A549 (cell line): Measurements from ENCODE around the gene FBXL7. TPM values are rescaled to one million over a fixed set of nuclear protein-coding genes. Genes with fewer than 3 reads are reported as not detected.

Source experiments
- ATAC-seq, 2 experiments: fragments of 200-7000 bp in 1 of 2; fragments of >200 bp in 1 of 2; cut with Nextera tagmentation in 1 of 2; cut with Tn5 transposase in 1 of 2; 3 replicates each; pipeline versions ENCODE4 v1.8.0 to v1.9.1; 2018 to 2020; ENCODE audit warnings: mild to moderate bottlenecking in 1 of 2, moderate library complexity in 1 of 2
- CTCF ChIA-PET: fragments of 300-600 bp; sonication (Branson Sonifier 250); formaldehyde crosslinking; extraction: SDS; loops from one replicate; lab custom pipeline; 2021; ENCODE audit warnings: antibody characterized with exemption, inconsistent platforms; lab: Yijun Ruan, JAX
- POLR2A ChIA-PET: fragments of 350-600 bp; formaldehyde crosslinking; extraction: SDS; loops from one replicate; lab custom pipeline; 2021; ENCODE audit warnings: antibody characterized with exemption, inconsistent platforms; lab: Yijun Ruan, JAX
- DNase-seq, 2 experiments: peaks; one replicate each; pipeline versions ENCODE4 v3.0.0 to v3.0.0-alpha.2; 2011 to 2016; ENCODE audit warnings: low read depth in 1 of 2, low spot score in 1 of 2
- FAIRE-seq: peaks from 2 replicates; lab custom pipeline; 2011; peaks lifted over from hg19 to GRCh38; lab: Jason Lieb, UNC
- H3K27ac ChIP-seq, 2 experiments: fragments of >200 bp; sonication (Bioruptor Twin); formaldehyde crosslinking; 3 replicates each; pipeline ENCODE4 v1.5.1; 2016 to 2017
- H3K4me1 ChIP-seq: fragments of >200 bp; sonication (Bioruptor Twin); formaldehyde crosslinking; 3 replicates; pipeline ENCODE4 v1.6.1; 2016
- H3K4me2 ChIP-seq: fragments of >200 bp; sonication (Bioruptor Twin); formaldehyde crosslinking; 3 replicates; pipeline ENCODE4 v1.6.1; 2016
- H3K4me3 ChIP-seq: fragments of >200 bp; sonication (Bioruptor Twin); formaldehyde crosslinking; 3 replicates; pipeline ENCODE4 v1.5.1; 2016
- H3K9me3 ChIP-seq: fragments of >200 bp; sonication (Bioruptor Twin); formaldehyde crosslinking; 3 replicates; pipeline ENCODE4 v1.6.1; 2016
- CHD2 ChIP-seq: fragments of 150-350 bp; IDR thresholded peaks from 2 replicates; pipeline ENCODE4 v1.6.1; 2014; ENCODE audit warnings: low read length; ENCODE audit not compliant: partially characterized antibody
- CHD4 ChIP-seq: fragments of 200-600 bp; sonication (generic); IDR thresholded peaks from 2 replicates; pipeline ENCODE4 v1.6.1; 2016; ENCODE audit warnings: antibody characterized with exemption, mild to moderate bottlenecking, borderline replicate concordance
- FOSL2 ChIP-seq, 2 experiments: fragments of 450-650 bp in 1 of 2; fragments of >200 bp in 1 of 2; sonication (Bioruptor Twin) in 1 of 2; formaldehyde crosslinking; IDR thresholded peaks; 2 replicates each; pipeline versions ENCODE4 v1.5.0 to v1.6.1; 2016 to 2020; ENCODE audit warnings: mild to moderate bottlenecking in 1 of 2, moderate library complexity in 1 of 2
- FOXS1 ChIP-seq: fragments of 250-450 bp; sonication (Bioruptor Pico); IDR thresholded peaks from 2 replicates; pipeline ENCODE4 v1.5.0; 2020; ENCODE audit warnings: mild to moderate bottlenecking, moderate library complexity
- HDAC2 ChIP-seq: fragments of 200-600 bp; sonication (generic); IDR thresholded peaks from 2 replicates; pipeline ENCODE4 v1.6.1; 2016
- HOXB13 ChIP-seq: fragments of 250-450 bp; sonication (Bioruptor Pico); IDR thresholded peaks from 2 replicates; pipeline ENCODE4 v1.5.0; 2020; ENCODE audit warnings: low read depth, mild to moderate bottlenecking, moderate library complexity
- HOXB5 ChIP-seq: fragments of 250-450 bp; sonication (Bioruptor Pico); IDR thresholded peaks from 2 replicates; pipeline ENCODE4 v1.5.0; 2020; ENCODE audit warnings: mild to moderate bottlenecking, moderate library complexity
- MAFK ChIP-seq: fragments of 450-650 bp; IDR thresholded peaks from 2 replicates; pipeline ENCODE4 v1.6.1; 2014; ENCODE audit not compliant: partially characterized antibody
- NR3C1 ChIP-seq: fragments of >200 bp; sonication (Bioruptor Twin); formaldehyde crosslinking; IDR thresholded peaks from 3 replicates; pipeline ENCODE4 v1.6.1; 2017
- POLR2A ChIP-seq: IDR thresholded peaks from 2 replicates; pipeline ENCODE4 v1.6.1; 2012; ENCODE audit warnings: mild to moderate bottlenecking, low read length
- RAD21 ChIP-seq, 2 experiments: fragments of >200 bp in 1 of 2; sonication (Bioruptor Twin) in 1 of 2; formaldehyde crosslinking in 1 of 2; IDR thresholded peaks in 1 of 2; conservative IDR thresholded peaks in 1 of 2; 2 replicates in 1 of 2; 3 replicates in 1 of 2; pipeline ENCODE4 v1.6.1; 2012 to 2018; ENCODE audit warnings: inconsistent platforms in 1 of 2
- SMC3 ChIP-seq: fragments of >200 bp; sonication (Bioruptor Twin); formaldehyde crosslinking; IDR thresholded peaks from 3 replicates; pipeline ENCODE4 v1.6.1; 2018; ENCODE audit warnings: inconsistent platforms
- ZC3H11A ChIP-seq: fragments of 450-650 bp; IDR thresholded peaks from 2 replicates; pipeline ENCODE4 v1.6.1; 2014; ENCODE audit warnings: antibody characterized with exemption, mild to moderate bottlenecking
- ZFP36 ChIP-seq: fragments of 450-650 bp; IDR thresholded peaks from 2 replicates; pipeline ENCODE4 v1.6.1; 2014; ENCODE audit warnings: borderline replicate concordance; ENCODE audit not compliant: partially characterized antibody
- ZSCAN20 ChIP-seq: fragments of 250-450 bp; sonication (Bioruptor Pico); IDR thresholded peaks from 2 replicates; pipeline ENCODE4 v1.8.0; 2022; ENCODE audit warnings: mild to moderate bottlenecking, moderate library complexity
- WGBS: methylation state at CpG from one replicate; pipeline ENCODE4 v1.1.6; 2017; ENCODE audit errors: missing lambda C conversion rate; 5-methylcytosine and 5-hydroxymethylcytosine counted together
- polyA plus RNA-seq, 4 experiments: library from polyadenylated mRNA; depleted of rRNA in 3 of 4; stranded (reverse); fragments of >200 nt; fragmentation: RNase III in 1 of 4; extraction: RNeasy Plus Mini Kit Qiagen cat#74134 plus additional on column Dnase treatment in 1 of 4; gene quantifications; 2 replicates in 3 of 4; 3 replicates in 1 of 4; pipeline ENCODE4 v1.2.3, GENCODE V29; 2011 to 2017
- TF ChIP-seq, protein P1 (sequence below): fragments of >200 bp; sonication (Bioruptor Twin); formaldehyde crosslinking; IDR thresholded peaks from 2 replicates; pipeline ENCODE4 v1.6.1; 2016
- TF ChIP-seq, protein P2 (sequence below): IDR thresholded peaks from 2 replicates; pipeline ENCODE4 v1.6.1; 2012
- TF ChIP-seq, protein P3 (sequence below): fragments of >200 bp; sonication (Bioruptor Twin); formaldehyde crosslinking; IDR thresholded peaks from 3 replicates; pipeline ENCODE4 v1.5.1; 2016

FBXL7 gene
- polyA plus RNA-seq, 2 of the 4 experiments (the other 2 are of a cell fraction) = 0.90 to 1.7 TPM

DNA sequence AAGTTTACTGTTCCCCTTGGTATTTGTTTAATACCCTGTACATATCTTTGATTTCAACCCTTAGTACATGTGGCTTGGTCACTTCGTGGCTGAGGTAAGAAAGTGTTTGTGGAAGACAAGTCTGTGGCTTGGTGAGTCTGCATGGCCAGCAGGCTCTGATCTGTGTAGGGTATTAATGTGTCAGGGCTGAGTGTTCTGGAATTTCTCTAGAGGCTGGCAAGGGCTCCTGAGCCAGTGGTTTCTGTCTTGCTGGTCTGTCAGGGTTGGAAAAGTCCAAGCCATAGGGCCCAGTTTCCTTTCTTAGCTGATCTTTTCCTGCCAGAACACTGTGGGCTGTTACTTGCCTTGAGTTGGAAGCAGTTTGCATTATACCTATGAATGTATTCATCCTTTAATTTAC, 48.0 kb upstream of the FBXL7 start:
- H3K9me3 ChIP-seq = no peaks in the 10 kb centered on the region
- H3K4me2 ChIP-seq = no peak overlapping the region
- FAIRE-seq = no peak
- no peak for DNase-seq
- no peaks in the 10 kb centered on the region for H3K4me1 ChIP-seq
- H3K4me3 ChIP-seq = no peak overlapping the region
- H3K27ac ChIP-seq = no peak overlapping the region
- ATAC-seq = no peak
- ChIA-PET POLR2A (no interaction called here), CTCF (no interaction called here)
- TF ChIP-seq HDAC2 (no peak), ZFP36 (no peak), CHD2 (no peak), RAD21 (conservative IDR thresholded peaks at IDR 0.05 in 1 of 2, IDR thresholded peaks at IDR 0.05 in 1 of 2) (no peak), HOXB13 (CRISPR knock-in tag) (no peak), NR3C1 (no peak)
- TF ChIP-seq, protein P1, sequence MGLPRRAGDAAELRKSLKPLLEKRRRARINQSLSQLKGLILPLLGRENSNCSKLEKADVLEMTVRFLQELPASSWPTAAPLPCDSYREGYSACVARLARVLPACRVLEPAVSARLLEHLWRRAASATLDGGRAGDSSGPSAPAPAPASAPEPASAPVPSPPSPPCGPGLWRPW = no peak
- 13% methylated on average over 1 of the region's 1 CpG for WGBS

DNA sequence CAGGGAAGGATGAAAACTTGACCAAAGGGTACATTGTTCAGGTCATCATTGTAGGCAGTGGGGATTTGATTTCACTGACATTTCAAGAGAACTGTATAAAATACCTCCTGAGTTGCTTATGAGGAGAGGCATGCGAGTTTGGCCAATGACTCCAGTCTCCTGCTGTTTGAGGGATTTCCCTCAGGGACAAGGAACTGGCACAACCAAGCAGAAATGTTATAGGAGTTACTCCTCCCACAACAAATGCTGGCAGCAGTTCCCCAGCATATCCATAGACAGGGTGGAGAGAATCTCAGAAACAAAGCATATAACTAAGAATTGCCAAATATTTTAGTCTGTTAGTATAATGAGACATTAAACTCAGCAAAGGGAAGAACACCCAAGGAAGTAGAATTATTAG, 47.2 kb upstream of the FBXL7 start:
- 15% methylated on average over 1 of the region's 1 CpG for WGBS

DNA sequence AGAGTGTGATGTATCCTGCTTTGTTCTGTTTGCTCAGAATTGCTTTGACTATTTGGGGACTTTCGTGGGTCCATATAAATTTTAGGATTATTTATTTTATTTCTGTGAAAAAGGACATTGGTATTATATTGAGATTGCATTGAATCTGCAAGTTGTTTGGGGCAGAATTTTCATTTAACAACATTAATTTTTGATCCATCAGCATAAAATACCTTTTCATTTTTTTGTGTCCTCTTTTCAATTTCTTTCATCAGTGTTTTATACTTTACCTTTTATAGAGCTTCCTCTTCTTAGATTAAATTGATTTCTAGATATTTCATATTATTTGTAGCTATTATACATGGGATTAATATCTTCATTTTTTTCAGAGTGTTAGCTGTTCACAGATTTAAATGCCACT, 40.8 kb upstream of the FBXL7 start:
- DNase-seq (no peak), ATAC-seq (no peak), FAIRE-seq (no peak)
- CTCF ChIA-PET = no interaction called here
- 0% methylated on average over 1 of the region's 1 CpG for WGBS
- H3K4me2 ChIP-seq = no peak overlapping the region
- H3K27ac ChIP-seq = no peak overlapping the region
- no peaks in the 10 kb centered on the region for H3K9me3 ChIP-seq
- TF ChIP-seq MAFK (peak; percentile 38), FOSL2 (IDR thresholded peaks at IDR 0.05) (no peak), FOSL2 (CRISPR knock-in tag; IDR thresholded peaks at IDR 0.05) (no peak)
- no peak overlapping the region for H3K4me3 ChIP-seq
- H3K4me1 ChIP-seq = no peaks in the 10 kb centered on the region
- POLR2A ChIA-PET = no interaction called here

More for the DNA sequence above, 47.2 kb upstream of the FBXL7 start:
- no peak for ATAC-seq
- Histone ChIP-seq H3K4me2 (no peak overlapping the region), H3K27ac (no peak overlapping the region), H3K4me3 (no peak overlapping the region), H3K4me1 (no peaks in the 10 kb centered on the region), H3K9me3 (no peaks in the 10 kb centered on the region)
- no peak for DNase-seq
- ChIA-PET CTCF (no interaction called here), POLR2A (no interaction called here)
- FAIRE-seq = no peak
- TF ChIP-seq ZC3H11A (no peak), POLR2A (no peak), HOXB5 (CRISPR knock-in tag) (no peak), CHD4 (no peak)
- TF ChIP-seq, protein P2, sequence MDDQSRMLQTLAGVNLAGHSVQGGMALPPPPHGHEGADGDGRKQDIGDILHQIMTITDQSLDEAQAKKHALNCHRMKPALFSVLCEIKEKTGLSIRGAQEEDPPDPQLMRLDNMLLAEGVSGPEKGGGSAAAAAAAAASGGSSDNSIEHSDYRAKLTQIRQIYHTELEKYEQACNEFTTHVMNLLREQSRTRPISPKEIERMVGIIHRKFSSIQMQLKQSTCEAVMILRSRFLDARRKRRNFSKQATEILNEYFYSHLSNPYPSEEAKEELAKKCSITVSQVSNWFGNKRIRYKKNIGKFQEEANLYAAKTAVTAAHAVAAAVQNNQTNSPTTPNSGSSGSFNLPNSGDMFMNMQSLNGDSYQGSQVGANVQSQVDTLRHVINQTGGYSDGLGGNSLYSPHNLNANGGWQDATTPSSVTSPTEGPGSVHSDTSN = no peak

DNA sequence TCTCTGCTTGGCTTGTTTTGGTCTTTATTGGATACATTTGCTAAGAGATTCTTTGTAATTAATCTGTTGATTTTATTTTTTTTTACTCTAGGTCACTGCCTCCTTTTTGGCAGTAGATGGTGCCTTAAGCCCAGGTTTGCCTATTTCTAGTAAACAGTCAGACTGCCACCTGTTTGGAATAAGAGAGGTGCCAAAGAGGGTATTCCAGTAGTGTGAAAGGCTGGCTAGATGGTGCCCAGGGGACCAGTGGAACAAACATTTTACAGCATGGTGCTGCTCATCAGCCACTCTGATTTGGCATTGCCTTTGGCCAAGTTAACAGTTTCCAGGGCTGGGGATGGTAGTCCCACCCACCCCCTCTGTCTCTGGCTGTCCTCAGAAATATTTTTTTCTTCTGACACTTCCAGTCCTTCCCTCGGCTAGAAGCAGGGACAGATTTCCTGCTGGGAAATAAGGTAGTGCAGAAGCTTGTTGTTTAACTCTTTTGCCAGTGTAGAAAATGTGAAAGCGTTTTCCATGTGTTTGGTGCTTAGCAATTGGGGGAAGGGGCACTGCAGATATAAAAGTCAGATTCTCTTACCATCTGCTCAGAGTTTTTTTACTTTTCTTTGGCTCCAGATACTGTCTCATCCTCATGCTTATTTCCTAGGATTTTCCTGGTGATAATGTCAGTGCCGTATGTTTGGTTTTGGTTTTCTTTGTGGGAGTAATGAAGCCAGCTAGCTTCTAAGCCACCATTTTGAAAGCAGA, 36.6 kb upstream of the FBXL7 start:
- peak in 1 of 2 experiments; percentile 7 for DNase-seq
- Histone ChIP-seq H3K4me2 (no peak overlapping the region), H3K4me1 (no peaks in the 10 kb centered on the region), H3K27ac (no peak overlapping the region), H3K9me3 (no peaks in the 10 kb centered on the region), H3K4me3 (no peak overlapping the region)
- WGBS = 19% methylated on average over 3 of the region's 3 CpGs
- TF ChIP-seq, protein P3, sequence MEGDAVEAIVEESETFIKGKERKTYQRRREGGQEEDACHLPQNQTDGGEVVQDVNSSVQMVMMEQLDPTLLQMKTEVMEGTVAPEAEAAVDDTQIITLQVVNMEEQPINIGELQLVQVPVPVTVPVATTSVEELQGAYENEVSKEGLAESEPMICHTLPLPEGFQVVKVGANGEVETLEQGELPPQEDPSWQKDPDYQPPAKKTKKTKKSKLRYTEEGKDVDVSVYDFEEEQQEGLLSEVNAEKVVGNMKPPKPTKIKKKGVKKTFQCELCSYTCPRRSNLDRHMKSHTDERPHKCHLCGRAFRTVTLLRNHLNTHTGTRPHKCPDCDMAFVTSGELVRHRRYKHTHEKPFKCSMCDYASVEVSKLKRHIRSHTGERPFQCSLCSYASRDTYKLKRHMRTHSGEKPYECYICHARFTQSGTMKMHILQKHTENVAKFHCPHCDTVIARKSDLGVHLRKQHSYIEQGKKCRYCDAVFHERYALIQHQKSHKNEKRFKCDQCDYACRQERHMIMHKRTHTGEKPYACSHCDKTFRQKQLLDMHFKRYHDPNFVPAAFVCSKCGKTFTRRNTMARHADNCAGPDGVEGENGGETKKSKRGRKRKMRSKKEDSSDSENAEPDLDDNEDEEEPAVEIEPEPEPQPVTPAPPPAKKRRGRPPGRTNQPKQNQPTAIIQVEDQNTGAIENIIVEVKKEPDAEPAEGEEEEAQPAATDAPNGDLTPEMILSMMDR = peak; percentile 37; the same call in 2 of the 3 replicates
- TF ChIP-seq NR3C1 (no peak), ZSCAN20 (CRISPR knock-in tag) (no peak), RAD21 (conservative IDR thresholded peaks at IDR 0.05 in 1 of 2, IDR thresholded peaks at IDR 0.05 in 1 of 2) (peak; percentile 51 to 58; a peak in 4 of 5 replicates), SMC3 (peak; percentile 24; the same call in 2 of the 3 replicates), FOXS1 (CRISPR knock-in tag) (no peak)
- 0 out of 6 replicates have a peak, but pooled peaks of 1 of the 2 experiments have one; percentile 26 for ATAC-seq
- ChIA-PET CTCF (interaction anchor here (1.4 kb wide), 2 partner anchors 13 to 544 kb away, joined by 3 read pairs; no protein-coding TSS in a partner anchor), POLR2A (no interaction called here)
- no peak for FAIRE-seq
